ENCODE data around the gene RRP1B. TPM values are rescaled to one million over a fixed set of nuclear protein-coding genes. Genes with fewer than 3 reads are reported as not detected.

The RRP1B gene
- total RNA-seq, 1 experiment from 2014 or later, result 30.7 TPM

DNA sequence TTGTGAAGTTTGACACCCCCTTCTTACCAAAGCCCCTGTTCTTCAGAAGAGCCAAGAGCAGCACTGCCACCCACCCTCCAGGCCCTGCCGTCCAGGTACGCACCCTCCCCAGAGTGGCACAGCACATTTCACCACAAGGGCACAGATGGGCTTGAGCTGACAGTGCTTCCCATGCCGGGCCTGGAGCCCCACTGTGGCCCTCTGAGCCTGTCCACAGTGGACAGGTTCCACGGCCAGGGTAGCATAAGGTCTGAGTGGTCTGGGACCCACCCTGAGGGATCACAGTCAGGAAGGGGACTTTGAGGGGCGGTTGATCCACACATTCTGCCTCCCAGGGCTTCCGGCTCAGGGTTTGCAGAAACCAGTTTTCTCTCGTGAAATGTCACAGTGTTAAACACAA lies 31.0 kb downstream of the RRP1B start:
- no TSS peak for BruUV-seq (replicated peaks)
- ChIA-PET POLR2A (no interaction called here), CTCF (no interaction called here)
- no peak overlapping the region for H3K4me3 ChIP-seq (ENCODE audit: low read depth in 2 of 2, low read length in 2 of 2)
- no peak for DNase-seq (ENCODE audit: low read depth, low spot score)
- TF ChIP-seq, protein P1, sequence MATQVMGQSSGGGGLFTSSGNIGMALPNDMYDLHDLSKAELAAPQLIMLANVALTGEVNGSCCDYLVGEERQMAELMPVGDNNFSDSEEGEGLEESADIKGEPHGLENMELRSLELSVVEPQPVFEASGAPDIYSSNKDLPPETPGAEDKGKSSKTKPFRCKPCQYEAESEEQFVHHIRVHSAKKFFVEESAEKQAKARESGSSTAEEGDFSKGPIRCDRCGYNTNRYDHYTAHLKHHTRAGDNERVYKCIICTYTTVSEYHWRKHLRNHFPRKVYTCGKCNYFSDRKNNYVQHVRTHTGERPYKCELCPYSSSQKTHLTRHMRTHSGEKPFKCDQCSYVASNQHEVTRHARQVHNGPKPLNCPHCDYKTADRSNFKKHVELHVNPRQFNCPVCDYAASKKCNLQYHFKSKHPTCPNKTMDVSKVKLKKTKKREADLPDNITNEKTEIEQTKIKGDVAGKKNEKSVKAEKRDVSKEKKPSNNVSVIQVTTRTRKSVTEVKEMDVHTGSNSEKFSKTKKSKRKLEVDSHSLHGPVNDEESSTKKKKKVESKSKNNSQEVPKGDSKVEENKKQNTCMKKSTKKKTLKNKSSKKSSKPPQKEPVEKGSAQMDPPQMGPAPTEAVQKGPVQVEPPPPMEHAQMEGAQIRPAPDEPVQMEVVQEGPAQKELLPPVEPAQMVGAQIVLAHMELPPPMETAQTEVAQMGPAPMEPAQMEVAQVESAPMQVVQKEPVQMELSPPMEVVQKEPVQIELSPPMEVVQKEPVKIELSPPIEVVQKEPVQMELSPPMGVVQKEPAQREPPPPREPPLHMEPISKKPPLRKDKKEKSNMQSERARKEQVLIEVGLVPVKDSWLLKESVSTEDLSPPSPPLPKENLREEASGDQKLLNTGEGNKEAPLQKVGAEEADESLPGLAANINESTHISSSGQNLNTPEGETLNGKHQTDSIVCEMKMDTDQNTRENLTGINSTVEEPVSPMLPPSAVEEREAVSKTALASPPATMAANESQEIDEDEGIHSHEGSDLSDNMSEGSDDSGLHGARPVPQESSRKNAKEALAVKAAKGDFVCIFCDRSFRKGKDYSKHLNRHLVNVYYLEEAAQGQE (IDR thresholded peaks at IDR 0.05; ENCODE audit: insufficient read depth in 1 of 2, low read depth in 2 of 2, low read length in 1 of 2), result no peak
- no peak for TF ChIP-seq SIN3A (IDR thresholded peaks at IDR 0.05; ENCODE audit: borderline replicate concordance, insufficient read depth, low read depth, low read length)
- TF ChIP-seq, protein P2, sequence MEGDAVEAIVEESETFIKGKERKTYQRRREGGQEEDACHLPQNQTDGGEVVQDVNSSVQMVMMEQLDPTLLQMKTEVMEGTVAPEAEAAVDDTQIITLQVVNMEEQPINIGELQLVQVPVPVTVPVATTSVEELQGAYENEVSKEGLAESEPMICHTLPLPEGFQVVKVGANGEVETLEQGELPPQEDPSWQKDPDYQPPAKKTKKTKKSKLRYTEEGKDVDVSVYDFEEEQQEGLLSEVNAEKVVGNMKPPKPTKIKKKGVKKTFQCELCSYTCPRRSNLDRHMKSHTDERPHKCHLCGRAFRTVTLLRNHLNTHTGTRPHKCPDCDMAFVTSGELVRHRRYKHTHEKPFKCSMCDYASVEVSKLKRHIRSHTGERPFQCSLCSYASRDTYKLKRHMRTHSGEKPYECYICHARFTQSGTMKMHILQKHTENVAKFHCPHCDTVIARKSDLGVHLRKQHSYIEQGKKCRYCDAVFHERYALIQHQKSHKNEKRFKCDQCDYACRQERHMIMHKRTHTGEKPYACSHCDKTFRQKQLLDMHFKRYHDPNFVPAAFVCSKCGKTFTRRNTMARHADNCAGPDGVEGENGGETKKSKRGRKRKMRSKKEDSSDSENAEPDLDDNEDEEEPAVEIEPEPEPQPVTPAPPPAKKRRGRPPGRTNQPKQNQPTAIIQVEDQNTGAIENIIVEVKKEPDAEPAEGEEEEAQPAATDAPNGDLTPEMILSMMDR (IDR thresholded peaks at IDR 0.05), result no peak
- intact Hi-C loops (cut with micrococcal nuclease; ENCODE audit: unreplicated experiment) (no loop called here), in situ Hi-C loops (cut with HindIII; ENCODE audit: low pct_unique_long_range_greater_than_20kb, low sequenced_read_pairs) (no loop called here)
- H3K27me3 ChIP-seq (ENCODE audit: control insufficient read depth, insufficient read depth, low read length), result no peaks in the 10 kb centered on the region
- no peaks in the 10 kb centered on the region for H3K9me3 ChIP-seq (ENCODE audit: control insufficient read depth, insufficient read depth, low read depth, low read length)
- H3K4me1 ChIP-seq (ENCODE audit: control insufficient read depth, insufficient read depth, low read length), result no peaks in the 10 kb centered on the region
- H3K27ac ChIP-seq (ENCODE audit: low read length), result no peak overlapping the region
- ATAC-seq, result no peak
- peaks cover 3% of the 10 kb centered on the region for H3K36me3 ChIP-seq (ENCODE audit: control insufficient read depth, insufficient read depth, low read length)

DNA sequence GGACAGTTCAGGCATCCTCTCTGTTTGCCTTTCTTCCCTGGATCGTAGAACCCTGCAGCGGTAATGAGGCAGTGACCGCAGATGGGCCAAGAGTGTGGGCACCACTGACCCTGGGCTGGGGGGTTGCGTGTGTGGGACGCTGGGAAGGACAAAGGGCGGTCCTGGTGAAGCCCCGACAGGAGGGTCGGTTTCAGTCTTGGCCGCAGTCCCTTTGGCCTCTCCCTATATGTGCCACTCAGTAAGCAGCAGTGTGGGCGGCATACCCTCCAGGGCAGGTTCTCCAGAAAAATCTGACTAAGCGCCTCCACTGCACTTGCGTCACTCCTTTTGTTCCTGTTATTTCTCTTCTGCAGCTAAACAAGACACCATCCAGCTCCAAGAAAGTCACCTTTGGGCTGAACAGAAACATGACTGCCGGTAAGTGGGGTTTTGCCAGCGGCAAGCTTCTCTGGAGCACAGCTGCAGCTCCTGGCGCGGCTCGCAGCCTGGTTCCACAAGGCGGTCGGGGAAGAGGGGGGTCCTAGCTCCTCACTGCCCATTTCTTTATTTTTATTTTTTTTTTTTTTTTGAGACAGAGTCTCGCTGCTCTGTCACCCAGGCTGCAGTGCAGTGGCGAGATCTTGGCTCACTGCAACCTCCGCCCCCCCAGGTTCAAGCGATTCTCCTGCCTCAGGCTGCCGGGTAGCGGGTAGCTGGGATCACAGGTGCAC lies 31.9 kb downstream of the RRP1B start:
- Histone ChIP-seq H3K9me3 (ENCODE audit: control insufficient read depth, insufficient read depth, low read depth, low read length) (no peaks in the 10 kb centered on the region), H3K27me3 (ENCODE audit: control insufficient read depth, insufficient read depth, low read length) (no peaks in the 10 kb centered on the region), H3K4me1 (ENCODE audit: control insufficient read depth, insufficient read depth, low read length) (no peaks in the 10 kb centered on the region), H3K27ac (ENCODE audit: low read length) (no peak overlapping the region), H3K4me3 (ENCODE audit: low read depth in 2 of 2, low read length in 2 of 2) (no peak overlapping the region), H3K36me3 (ENCODE audit: control insufficient read depth, insufficient read depth, low read length) (no peaks in the 10 kb centered on the region; the same call in none of the 2 replicates)
- BruUV-seq (replicated peaks), result no TSS peak
- ATAC-seq (no peak), DNase-seq (ENCODE audit: low read depth, low spot score) (no peak)
- intact Hi-C loops (cut with micrococcal nuclease; ENCODE audit: unreplicated experiment), result no loop called here
- TF ChIP-seq, protein P1 (IDR thresholded peaks at IDR 0.05; ENCODE audit: insufficient read depth in 1 of 2, low read depth in 2 of 2, low read length in 1 of 2), result no peak
- CTCF ChIA-PET, result no interaction called here
- in situ Hi-C loops (cut with HindIII; ENCODE audit: low pct_unique_long_range_greater_than_20kb, low sequenced_read_pairs), result no loop called here
- POLR2A ChIA-PET, result interaction anchor here (0.6 kb wide), 1 partner anchor 360 kb away, joined by 3 read pairs; no protein-coding TSS in a partner anchor

All from Panc1 (cell line).